NT2/D1 (cell line): ENCODE measurements around the gene SCUBE3.

ENCODE experiments used
- SUZ12 ChIP-seq: IDR thresholded peaks from 2 replicates; pipeline ENCODE4 v1.6.1; 2011; ENCODE audit not compliant: insufficient read length, insufficient read depth; ENCODE audit errors: extremely low read depth
- ZNF274 ChIP-seq: IDR thresholded peaks from 2 replicates; pipeline ENCODE4 v1.6.1; 2011; ENCODE audit warnings: mild to moderate bottlenecking, low read depth, low read length

GRCh38 chr6:35251949-35252348, 38.2 kb downstream of the SCUBE3 start:
- TF ChIP-seq SUZ12: no peak
- TF ChIP-seq ZNF274: no peak
